Right lobe of liver (tissue), 6 donors: ENCODE data around the gene ATXN10. TPM values are rescaled to one million over a fixed set of nuclear protein-coding genes. Genes with fewer than 3 reads are reported as not detected.

Source experiments
- ATAC-seq, 4 donors: fragments of 200-7000 bp; cut with Tn5 transposase; one replicate each; pipeline ENCODE4 v1.9.1; 2020; ENCODE audit warnings: mild to moderate bottlenecking in 4 of 4, moderate library complexity in 4 of 4
- DNase-seq, 3 donors: peaks; one replicate each; pipeline ENCODE4 v3.0.0-alpha.2; 2020
- H3K27ac ChIP-seq, 3 donors: fragments of 200-600 bp; one replicate each; pipeline ENCODE4 v1.8.0; 2022
- H3K27me3 ChIP-seq, 2 donors: fragments of 200-600 bp; one replicate each; pipeline ENCODE4 v1.8.0; 2022
- H3K36me3 ChIP-seq, 4 donors: fragments of 200-600 bp; sonication (generic) in 1 of 4; one replicate each; pipeline versions ENCODE4 v1.5.1 to v1.8.0; 2017 to 2022; ENCODE audit warnings: control low read depth in 1 of 4
- H3K4me1 ChIP-seq, 4 donors: fragments of 200-600 bp; sonication (generic) in 1 of 4; one replicate each; pipeline versions ENCODE4 v1.5.1 to v1.8.0; 2017 to 2022; ENCODE audit warnings: control low read depth in 1 of 4
- H3K4me3 ChIP-seq, 3 donors: fragments of 200-600 bp; one replicate each; pipeline ENCODE4 v1.8.0; 2022
- H3K9me3 ChIP-seq, 4 donors: fragments of 200-600 bp; sonication (generic) in 1 of 4; one replicate each; pipeline versions ENCODE4 v1.5.1 to v1.8.0; 2017 to 2022; ENCODE audit warnings: control low read depth in 1 of 4
- POLR2A ChIP-seq: fragments of 450-650 bp; IDR thresholded peaks from one replicate; pipeline ENCODE4 v1.6.1; 2017; ENCODE audit warnings: antibody characterized with exemption, mild to moderate bottlenecking
- WGBS: methylation state at CpG from one replicate; pipeline ENCODE4 v1.1.6; 2018; ENCODE audit warnings: low coverage, low lambda C conversion rate; ENCODE audit not compliant: insufficient coverage; ENCODE audit errors: missing lambda C conversion rate; 5-methylcytosine and 5-hydroxymethylcytosine counted together
- intact Hi-C, 2 donors: fragments of 100-400 bp; cut with DNase I; formaldehyde crosslinking; loops; one replicate each; pipeline versions ENCODE4 v1.11.2 to v1.14.1; 2022
- total RNA-seq, 6 experiments: library from RNA; depleted of rRNA in 2 of 6; stranded (reverse); fragments of >200 nt in 2 of 6; fragmentation: NEBNext Ultra II Directional in 3 of 6; extraction: Animal tissue kit (Norgen Biotek cat#: 25700) in 3 of 6; gene quantifications; one replicate each; pipeline versions ENCODE4 v1.1.0 to v1.2.4, GENCODE V29; 2016 to 2023
- TF ChIP-seq, protein P1 (sequence below), 4 donors: fragments of 200-600 bp in 3 of 4; fragments of 450-650 bp in 1 of 4; IDR thresholded peaks; one replicate each; pipeline versions ENCODE4 v1.5.1 to v1.8.0; 2016 to 2022; ENCODE audit warnings: antibody characterized with exemption in 4 of 4, mild to moderate bottlenecking in 2 of 4
- donor health status: DM: no; HTN: yes; CAD: no.
- donor health status: DM: no; HTN: no; CAD: no.
- donor health status: DM: no; HTN: no; CAD: no.
- donor health status: DM: no; HTN: yes; CAD: no.
- donor health status: DM: no; HTN: yes; CAD: no.

Gene ATXN10
- total RNA-seq, 6 experiments from 2014 or later, result 70.0 to 118 (median 84.3) TPM

DNA sequence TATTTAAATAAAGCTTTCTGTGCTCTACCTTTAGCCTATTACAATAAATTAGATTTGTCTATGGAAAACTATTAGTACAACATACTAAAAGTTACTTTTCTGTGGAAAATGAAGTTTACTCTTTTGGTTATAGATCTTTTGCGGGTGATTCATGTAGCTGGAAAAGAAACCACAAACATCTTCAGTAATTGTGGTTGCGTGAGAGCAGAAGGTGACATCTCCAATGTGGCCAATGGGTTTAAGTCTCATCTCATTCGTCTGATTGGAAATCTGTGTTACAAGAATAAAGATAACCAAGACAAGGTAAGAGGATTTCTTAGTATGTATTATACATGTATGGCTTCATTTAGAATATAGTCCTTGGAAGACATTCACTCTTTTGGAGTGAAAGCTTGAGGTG, 68.6 kb downstream of the ATXN10 start:
- DNase-seq, result no peak
- no peaks in the 10 kb centered on the region for H3K9me3 ChIP-seq
- H3K36me3 ChIP-seq, result peaks cover 0 to 24% (median 4%) of the 10 kb centered on the region in 4 donors
- 97% methylated on average over 3 of the region's 3 CpGs for WGBS
- no peak overlapping the region for H3K27ac ChIP-seq
- H3K4me1 ChIP-seq, result peaks cover 0 to 36% (median 11%) of the 10 kb centered on the region in 4 donors
- no peak for ATAC-seq
- no peak overlapping the region for H3K4me3 ChIP-seq
- no peaks in the 10 kb centered on the region for H3K27me3 ChIP-seq
- no peak for TF ChIP-seq POLR2A
- TF ChIP-seq, protein P1, sequence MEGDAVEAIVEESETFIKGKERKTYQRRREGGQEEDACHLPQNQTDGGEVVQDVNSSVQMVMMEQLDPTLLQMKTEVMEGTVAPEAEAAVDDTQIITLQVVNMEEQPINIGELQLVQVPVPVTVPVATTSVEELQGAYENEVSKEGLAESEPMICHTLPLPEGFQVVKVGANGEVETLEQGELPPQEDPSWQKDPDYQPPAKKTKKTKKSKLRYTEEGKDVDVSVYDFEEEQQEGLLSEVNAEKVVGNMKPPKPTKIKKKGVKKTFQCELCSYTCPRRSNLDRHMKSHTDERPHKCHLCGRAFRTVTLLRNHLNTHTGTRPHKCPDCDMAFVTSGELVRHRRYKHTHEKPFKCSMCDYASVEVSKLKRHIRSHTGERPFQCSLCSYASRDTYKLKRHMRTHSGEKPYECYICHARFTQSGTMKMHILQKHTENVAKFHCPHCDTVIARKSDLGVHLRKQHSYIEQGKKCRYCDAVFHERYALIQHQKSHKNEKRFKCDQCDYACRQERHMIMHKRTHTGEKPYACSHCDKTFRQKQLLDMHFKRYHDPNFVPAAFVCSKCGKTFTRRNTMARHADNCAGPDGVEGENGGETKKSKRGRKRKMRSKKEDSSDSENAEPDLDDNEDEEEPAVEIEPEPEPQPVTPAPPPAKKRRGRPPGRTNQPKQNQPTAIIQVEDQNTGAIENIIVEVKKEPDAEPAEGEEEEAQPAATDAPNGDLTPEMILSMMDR (IDR thresholded peaks at IDR 0.05), result no peak
- intact Hi-C loops, result no loop called here

DNA sequence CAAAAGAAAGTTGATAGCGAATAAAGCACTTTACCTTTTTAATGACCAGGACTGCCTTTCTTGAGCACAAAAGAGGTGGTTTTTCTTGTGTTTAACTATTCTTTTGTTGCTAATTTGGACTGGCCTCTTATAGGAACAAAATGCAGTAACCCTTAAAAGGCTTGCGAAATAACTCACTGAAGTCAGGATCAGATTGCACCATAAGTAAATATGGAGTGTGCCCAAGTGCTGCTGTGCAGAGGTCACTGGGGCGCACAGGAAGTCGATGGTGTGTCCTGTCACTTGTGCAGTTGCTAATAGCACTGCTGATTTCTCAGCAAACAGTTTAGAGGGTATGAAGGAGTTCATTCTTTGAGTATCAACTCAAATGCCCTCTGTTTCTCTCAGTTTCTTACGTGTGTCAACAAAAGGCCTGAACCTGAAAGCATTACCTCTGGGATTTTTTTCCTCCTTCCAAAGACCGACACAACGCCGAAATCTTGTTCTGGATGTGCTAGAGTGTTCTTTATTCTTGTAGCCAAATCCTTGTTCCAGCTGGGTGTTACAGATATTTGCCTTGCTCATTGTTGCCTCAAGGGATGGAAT, 71.3 kb downstream of the ATXN10 start:
- Histone ChIP-seq H3K27ac (peak overlapping the region; percentile 39 to 86 (median 72)), H3K4me3 (peak overlapping the region in 2 of 3 donors; percentile 5 to 13), H3K4me1 (peaks cover 0 to 51% (median 11%) of the 10 kb centered on the region in 4 donors), H3K36me3 (peaks cover 0 to 19% (median 4%) of the 10 kb centered on the region in 4 donors), H3K27me3 (no peaks in the 10 kb centered on the region), H3K9me3 (no peaks in the 10 kb centered on the region)
- DNase-seq (peak; percentile 74 to 86 (median 86)), ATAC-seq (peak; percentile 89 to 96 (median 93))
- TF ChIP-seq POLR2A, result no peak
- WGBS, result 24% methylated on average over 8 of the region's 8 CpGs
- intact Hi-C loops, result no loop called here

DNA sequence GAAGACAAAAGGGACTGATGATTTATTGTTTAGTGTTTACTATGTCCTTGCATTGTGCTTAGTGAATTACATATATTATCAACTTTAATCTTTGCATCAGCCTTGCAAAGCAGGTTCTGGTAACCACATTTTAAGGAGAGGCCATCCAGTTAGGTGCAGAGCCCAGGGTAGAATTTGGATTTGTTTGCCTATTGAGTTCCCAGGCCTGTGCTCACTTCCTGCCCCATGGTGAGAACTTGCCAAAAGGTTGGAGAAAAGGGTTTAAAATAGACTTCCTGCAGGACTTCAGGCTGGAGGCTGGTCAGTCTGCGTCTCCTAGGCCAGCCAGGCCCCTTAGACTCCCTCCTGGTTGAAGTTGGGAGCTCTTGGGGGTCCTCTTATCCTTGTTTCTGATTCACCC, 72.1 kb downstream of the ATXN10 start:
- WGBS, result no CpG with 5 or more reads among the region's 1 CpG
- Histone ChIP-seq H3K9me3 (no peaks in the 10 kb centered on the region), H3K4me1 (peaks cover 0 to 51% (median 11%) of the 10 kb centered on the region in 4 donors), H3K4me3 (peak overlapping the region in 1 of 3 donors; percentile 5), H3K27ac (peak overlapping the region; percentile 39 to 86 (median 72)), H3K27me3 (no peaks in the 10 kb centered on the region), H3K36me3 (peaks cover 0 to 18% (median 4%) of the 10 kb centered on the region in 4 donors)
- peak; percentile 53 to 74 (median 64) for ATAC-seq
- intact Hi-C loops, result no loop called here
- DNase-seq, result no peak
- peak; percentile 64 for TF ChIP-seq POLR2A
- TF ChIP-seq, protein P1 (IDR thresholded peaks at IDR 0.05), result no peak

DNA sequence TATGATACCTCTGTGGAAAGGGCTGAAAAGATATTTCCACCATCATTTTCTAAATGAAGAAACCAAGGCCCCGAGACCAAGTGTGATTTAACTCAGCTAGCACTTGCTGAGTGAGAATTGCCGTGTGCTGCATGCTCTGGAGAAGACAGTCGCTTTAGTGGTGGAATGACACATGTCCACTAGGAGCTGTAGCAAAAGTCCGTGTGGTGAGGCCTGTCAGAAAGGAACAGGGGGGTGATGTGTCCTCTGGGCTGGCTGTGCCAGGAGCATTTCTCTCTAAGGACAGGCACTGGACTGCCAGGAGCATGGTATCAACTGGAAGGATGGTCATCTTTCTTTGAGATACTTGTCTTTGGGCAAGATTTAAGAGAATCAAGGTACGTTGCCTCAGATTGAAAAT, 72.8 kb downstream of the ATXN10 start:
- ATAC-seq (no peak), DNase-seq (no peak)
- Histone ChIP-seq H3K4me3 (no peak overlapping the region), H3K27me3 (no peaks in the 10 kb centered on the region), H3K27ac (peak overlapping the region in 2 of 3 donors; percentile 72 to 86), H3K9me3 (no peaks in the 10 kb centered on the region), H3K36me3 (peaks cover 0 to 10% (median 4%) of the 10 kb centered on the region in 4 donors), H3K4me1 (peaks cover 0 to 51% (median 11%) of the 10 kb centered on the region in 4 donors)
- intact Hi-C loops, result no loop called here
- 100% methylated on average over 2 of the region's 5 CpGs for WGBS
- TF ChIP-seq POLR2A, result no peak
- TF ChIP-seq, protein P1 (IDR thresholded peaks at IDR 0.05), result no peak

DNA sequence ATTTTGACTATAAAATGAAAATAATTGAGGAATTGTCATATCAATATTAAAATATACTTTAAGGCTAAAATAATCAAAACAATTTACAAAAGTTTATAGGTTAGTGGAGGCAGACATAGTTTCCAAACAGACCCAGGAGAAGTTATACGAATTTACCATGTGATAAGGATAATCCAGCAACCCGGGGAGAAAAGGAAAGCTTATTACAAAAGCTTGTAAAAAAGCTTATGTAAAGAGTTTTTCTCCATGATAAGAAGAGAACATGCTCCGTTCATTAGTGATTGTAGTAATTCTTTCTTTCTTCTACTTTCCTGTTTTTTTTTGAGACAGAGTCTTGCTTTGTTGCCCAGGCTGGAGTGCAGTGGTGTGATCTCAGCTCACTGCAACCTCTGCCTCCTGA, 79.0 kb downstream of the ATXN10 start:
- H3K36me3 ChIP-seq, result no peaks in the 10 kb centered on the region
- no peak for TF ChIP-seq POLR2A
- TF ChIP-seq, protein P1 (IDR thresholded peaks at IDR 0.05), result no peak
- no peak for DNase-seq
- H3K9me3 ChIP-seq, result no peaks in the 10 kb centered on the region
- H3K27me3 ChIP-seq, result no peaks in the 10 kb centered on the region
- 75% methylated on average over 3 of the region's 3 CpGs for WGBS
- intact Hi-C loops, result no loop called here
- peaks cover 0 to 11% (median 0%) of the 10 kb centered on the region in 4 donors for H3K4me1 ChIP-seq
- H3K4me3 ChIP-seq, result no peak overlapping the region
- no peak overlapping the region for H3K27ac ChIP-seq
- no peak for ATAC-seq
